GM21526 (cell line): ENCODE data around the gene EDEM3.
"Not testable (repeated sequence)": the region's sequence is repeated elsewhere in the genome, so short reads cannot be mapped to it uniquely, and the experiment has no call there.

Experiments used
- ATAC-seq: cut with Tn5 transposase; IDR thresholded peaks from one replicate; pipeline ENCODE4 v1.9.1; 2021; ENCODE audit warnings: moderate library complexity; ENCODE audit not compliant: unreplicated experiment, low FRiP score

EDEM3 gene

DNA sequence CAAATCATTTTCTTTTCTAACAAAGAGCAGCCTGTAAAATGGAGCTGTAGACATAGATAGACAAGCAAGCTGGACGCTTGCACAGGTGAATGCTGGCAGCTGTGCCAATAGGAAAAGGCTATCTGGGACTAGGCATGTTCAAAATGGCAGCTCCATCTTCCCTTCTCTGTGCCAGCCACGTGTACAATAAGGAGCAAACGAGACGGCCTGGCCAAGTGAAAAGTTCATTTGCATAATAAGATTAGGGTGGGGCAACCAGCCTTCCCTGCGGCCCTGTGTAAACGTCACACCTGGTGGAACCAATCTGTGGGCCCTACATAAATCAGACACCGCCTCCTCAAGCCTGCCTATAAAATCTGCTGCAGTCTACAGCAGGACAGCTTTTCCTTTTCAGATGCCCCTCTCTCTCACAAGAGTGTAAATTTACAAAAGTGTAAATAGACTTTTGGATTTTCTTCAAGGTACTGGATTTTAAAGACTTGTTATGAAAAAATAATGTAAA, 16.6 kb upstream of the EDEM3 start:
- ATAC-seq: no peak

DNA sequence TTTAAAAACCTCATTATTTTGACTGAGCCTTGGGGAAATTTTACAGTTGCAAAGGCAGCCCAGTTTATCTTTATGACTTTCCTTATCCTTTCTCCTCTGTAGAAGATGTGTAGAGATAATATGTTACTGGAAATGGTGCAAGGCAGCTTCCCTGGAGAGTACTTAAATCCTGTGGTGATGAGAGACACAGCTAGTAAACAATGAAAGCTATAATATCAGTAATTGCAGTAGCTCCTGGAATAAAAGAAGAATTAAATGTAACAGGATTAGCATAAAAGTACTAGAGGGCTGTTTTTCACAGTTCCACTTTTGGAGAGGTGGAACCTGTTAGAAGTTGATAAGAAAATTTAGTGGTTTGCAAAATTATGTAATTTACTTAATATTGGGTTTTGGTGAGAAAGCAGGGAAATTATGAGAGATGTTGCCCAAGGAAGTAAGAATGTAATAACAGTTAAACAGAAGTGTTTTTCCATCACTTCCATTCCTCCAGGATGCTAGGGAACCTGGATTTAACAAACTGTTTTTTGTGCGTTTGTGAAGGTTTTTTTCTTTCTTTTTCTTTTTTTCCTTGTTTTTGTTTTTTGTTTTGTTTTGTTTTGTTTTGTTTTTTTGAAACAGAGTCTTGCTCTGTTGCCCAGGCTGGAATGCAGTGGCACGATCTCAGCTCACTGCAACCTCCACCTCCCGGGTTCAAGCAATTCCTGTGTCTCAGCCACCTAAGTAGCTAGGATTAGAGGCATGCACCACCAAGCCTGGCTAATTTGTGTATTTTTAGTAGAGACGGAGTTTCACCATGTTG, 15.7 kb upstream of the EDEM3 start:
- no peak for ATAC-seq

DNA sequence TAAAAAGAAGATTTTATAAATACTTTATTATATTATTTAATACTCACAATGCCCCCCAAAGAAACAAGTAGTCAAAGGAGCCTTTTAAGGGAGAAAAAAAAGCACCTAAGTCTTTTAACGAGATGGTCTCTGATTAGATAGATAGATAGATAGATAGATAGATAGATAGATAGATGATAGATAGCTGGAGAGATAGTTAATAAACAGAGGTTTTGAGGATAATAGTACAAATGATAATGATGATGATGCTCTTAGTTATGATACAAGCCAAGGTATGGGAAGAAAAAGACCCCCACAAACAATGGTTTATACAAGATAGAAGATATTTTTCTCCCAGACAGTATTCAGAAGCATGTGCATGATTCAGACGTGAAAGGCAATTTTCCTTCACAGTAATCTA, 14.6 kb upstream of the EDEM3 start:
- no peak for ATAC-seq

DNA sequence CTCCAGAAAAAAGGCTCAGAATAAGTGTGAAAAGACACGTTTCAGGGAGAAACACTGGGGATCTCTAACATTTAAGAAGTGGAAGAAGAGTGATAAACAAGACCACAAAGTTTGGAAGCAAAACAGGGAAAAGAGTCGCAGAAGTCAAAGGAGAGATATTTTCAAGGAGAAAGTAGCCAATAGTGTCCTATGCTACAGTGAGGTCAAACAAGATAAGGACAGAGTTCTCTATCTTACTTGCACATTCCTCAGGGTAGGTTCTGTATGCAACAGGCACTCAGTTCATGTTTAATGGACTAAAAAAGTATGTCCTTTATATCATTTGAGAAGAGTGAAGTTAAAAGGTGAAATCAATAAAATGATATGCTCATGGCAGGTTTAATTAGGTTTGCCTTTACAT, 13.8 kb upstream of the EDEM3 start:
- no peak for ATAC-seq

DNA sequence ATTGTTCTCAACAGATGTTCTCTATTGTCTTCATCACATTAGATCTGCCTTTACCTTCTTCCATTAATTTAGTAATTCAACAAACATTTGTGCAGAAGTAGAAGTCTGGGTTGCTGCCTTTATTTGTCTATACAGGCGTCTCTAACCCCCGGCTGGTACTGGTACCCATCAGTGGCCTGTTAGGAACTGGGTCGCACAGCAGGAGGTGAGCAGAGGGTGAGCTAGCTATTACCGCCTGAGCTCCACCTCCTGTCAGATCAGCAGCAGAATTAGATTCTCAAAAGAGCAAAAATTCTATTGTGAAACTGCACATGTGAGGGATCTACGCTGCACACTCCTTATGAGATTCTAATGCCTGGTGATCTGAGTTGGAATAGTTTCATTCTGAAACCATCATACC, 12.9 kb upstream of the EDEM3 start:
- ATAC-seq: no peak

DNA sequence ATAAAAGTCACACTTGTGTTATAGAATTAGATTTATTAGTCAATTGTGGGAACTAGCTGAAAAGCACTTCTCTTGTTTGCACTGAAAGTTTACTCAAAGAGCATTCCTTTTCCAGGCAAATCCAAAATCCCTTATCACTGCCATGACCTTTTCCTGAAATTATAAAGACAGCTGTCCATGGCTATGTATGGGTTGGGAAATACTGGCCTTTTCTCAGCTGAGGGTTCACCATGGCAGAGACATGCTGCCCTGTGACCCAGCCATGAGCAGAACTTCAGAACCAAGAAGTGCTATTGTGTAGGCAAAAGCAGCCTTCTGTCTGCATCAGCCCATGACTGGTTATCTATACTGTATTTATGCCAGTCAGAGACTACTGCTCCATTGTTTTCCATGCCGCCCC, 9.8 kb upstream of the EDEM3 start:
- no peak for ATAC-seq

DNA sequence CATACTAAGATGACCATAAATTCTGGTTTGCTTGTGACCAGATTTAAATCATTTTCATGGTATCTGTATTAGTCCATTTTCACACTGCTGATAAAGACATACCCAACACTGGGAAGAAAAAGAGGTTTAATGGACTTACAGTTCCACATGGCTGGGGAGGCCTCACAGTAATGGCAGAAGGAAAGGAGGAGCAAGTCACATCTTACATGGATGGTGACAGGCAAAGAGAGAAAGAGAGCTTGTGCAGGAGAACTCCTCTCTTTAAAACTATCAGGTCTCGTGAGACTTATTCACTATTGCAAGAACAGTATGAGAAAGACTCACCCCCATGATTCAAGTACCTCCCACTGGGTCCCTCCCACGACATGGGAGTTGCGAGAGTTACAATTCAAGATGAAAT, 8.9 kb upstream of the EDEM3 start:
- not testable (repeated sequence) for ATAC-seq

DNA sequence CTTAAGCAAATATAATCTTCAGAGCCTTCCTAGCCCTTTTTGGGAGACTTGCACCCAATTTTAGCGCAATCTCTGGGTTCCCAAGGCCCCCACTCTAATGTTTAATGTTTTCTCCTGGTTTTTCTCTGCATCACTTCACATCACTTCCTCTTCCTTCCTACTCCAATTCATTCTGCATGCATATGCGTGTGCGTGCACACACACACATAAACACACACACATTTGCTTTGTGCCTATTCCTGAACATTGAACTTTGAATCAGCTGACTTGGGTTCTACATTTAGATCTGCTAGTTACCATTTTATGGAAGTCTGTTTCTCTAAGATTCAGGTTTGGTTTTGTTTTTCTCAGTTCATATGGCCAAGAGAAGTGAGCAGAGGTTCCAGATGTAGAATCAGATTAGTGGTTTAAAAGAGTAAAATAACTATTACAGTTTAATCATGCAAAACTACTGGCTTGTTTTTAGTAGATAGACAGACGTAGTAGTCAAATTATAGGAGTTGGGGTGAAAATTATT, 7.4 kb upstream of the EDEM3 start:
- ATAC-seq: no peak

DNA sequence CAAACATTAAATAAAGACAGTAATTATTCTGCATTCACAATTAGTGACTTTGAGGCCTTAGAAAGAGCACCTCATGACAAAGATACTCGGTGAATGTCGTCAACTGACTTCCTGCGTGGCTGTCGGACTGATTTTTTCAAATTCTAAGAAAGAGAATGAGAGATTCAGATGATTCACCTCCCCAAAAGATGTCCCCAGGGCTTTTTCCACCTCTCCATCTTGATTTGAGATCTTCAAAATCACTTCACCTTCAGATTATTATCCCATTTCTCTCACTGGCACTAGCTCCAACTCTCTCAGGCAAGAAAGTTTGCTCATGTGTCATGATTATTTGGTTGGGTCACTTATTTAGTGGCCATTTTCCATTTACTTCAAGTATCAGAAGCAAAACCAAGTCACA, 5.0 kb upstream of the EDEM3 start:
- ATAC-seq: no peak

DNA sequence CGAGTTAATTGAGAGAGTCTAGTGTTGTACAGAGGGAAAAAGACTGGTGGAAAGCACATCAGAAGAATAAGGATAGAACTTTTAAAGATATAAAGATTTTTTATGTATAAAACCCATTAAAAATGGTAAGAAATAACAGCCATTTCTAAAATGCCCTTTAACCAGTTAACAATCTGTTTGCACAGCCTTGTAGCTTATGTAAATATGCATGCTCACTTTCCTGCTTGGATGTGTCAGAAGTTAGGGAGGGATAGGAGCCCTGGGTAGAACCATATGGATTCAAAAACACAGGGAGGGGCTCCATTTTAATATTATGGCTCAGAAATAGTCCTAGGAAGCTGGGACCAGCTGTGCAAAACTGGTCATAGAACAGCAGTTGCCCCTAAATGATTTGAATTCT, 4.5 kb upstream of the EDEM3 start:
- ATAC-seq: no peak

DNA sequence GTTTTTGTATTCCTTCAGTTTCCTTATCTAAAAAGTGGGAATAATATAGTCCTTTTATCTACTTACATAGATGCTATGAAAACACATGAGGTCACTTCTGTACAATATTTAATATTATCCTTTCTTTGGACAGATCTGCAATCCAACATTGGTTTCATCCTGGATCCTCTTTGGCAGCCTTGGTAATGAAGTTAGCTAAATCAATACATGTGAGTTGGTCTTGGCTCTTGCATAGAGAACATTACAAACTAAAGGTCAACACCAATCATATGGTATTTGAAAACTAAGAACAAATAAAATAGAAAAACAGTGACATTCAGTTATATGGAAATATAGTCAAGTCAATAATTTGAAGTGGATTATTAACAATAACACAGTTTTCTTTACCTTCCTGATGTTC, 3.2 kb upstream of the EDEM3 start:
- no peak for ATAC-seq

DNA sequence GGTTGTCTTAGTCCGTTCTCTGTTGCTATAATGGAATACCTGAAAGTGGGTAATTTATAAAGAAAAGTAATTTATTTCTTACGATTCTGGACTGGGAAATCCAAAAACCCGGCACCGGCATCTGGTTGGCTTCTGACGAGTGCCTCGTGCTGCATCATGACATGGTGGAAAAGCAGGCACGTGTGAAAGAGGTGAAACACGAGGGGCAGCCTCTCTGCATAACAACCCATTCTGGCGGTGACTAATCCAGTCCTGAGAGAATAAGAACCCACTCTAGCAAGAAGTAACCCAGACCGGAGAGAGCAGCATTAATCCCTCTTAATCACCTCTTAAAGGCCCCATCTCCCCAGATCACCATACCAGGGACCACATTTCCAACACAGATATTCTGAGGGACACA, 2.7 kb upstream of the EDEM3 start:
- no peak for ATAC-seq

DNA sequence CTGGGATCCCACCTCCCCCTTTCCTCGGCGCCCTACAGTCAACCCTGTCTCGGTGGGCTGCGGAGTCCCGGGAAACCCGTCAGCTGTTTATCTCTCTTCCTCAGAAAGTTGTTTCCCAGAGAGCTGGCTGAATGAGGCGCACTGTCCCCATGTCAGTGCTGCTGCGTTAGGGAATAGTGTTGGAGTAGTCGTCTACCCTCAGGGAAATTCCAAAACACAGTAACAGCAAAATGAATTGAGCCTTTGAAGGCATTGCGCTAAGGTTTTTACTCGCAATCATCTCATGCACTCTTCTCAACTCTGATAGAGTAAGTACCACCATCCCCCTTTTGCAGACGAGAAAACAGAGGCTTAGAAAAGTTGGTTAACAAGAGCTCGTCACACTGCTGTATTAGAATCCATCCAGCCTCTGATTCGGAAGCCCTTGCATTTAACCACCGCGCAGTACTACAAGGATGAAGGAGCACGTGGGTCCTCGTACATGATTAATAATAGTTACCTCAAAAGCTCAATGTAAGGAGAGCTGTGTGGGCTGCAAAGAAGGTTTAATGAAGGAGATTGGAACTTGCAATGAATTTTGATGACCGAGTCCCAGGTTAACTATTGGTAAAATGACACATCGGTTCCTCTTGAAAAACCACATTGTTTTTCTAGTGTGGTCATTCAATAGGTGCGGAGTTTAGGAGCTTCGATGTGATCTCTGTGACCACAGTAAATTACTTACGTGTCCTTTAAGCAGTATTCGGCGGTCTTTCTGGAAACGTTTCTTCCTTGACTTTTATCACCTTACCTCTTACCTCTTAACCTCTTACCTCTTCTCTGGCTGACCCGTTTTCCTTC, 788 bp upstream of the EDEM3 start:
- peak; percentile 9 for ATAC-seq

DNA sequence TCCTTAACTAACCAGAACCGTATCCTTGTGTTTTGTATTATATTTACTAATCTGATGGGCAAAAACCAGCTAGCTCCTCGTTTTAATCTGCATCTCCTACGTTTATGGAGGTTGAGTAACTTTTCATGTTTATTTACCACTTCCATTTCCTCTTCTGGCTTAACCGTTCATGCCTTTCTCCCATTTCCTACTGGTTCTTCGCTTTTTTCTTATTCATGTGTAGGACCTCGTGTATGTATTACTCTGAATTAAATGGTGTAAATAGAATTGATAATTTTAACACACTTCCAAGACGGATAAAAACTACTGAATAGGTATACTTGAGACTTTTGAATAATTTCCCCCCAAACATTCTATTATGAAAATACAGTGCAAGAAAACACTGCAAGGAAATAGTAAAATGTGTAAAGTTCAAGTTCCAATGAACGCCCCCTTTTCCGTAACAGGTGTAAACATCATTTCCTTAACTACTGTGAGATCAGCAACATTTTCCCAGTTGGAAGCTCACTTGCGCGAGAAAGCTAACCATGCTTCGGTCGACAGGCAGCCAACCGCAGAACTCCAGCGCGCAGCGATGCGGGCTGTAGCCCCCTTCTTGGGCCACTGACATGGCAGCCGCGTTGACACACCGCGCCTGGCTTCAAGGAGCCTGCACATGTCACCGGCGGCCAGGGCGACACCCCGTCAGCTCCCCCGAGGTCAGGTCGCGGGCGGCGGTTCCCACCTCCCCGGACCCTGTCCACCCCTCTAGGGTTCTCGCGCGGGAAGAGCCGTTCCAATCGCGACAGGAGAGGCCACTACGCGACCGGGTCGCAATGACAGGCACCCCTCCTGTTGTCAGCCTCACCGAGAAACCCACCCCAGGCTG, 816 bp downstream of the EDEM3 start:
- ATAC-seq: peak; percentile 14

DNA sequence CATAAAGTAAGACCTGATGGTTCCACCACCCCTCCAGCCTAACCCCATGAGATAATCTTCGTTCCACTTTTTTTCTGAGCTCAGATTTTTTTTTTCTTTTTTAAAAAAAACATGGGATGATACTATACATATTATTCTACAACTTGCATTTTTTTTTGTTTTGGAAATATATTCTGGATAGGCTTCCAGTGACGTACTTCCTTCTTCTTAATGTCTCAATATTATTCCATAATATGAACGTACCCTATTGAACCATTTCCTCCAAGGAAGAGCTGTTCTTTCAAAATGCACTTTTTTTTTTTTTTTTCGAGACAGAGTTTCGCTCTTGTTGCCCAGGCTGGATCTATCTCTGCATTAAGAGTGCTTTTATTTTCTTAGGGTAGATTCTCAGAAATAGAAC, 1.5 kb downstream of the EDEM3 start:
- no peak for ATAC-seq

DNA sequence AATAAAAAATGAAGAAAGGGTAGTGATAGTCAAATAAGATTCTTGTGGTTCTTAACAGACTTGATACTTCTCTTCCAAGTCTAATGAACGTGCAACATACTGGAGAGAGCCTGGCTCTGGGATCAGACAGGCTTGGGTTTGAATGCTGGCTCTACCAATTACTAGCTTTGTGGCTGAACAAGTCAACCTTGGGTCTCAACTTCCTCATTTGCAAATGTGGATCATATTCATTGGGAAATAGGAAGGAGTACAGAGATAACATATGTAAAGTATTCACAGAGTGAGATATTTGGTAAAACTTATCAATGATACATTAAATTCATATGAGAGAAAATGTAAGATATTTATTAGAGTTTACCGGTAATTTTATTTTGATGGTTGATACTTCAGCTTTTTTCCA, 2.0 kb downstream of the EDEM3 start:
- no peak for ATAC-seq

DNA sequence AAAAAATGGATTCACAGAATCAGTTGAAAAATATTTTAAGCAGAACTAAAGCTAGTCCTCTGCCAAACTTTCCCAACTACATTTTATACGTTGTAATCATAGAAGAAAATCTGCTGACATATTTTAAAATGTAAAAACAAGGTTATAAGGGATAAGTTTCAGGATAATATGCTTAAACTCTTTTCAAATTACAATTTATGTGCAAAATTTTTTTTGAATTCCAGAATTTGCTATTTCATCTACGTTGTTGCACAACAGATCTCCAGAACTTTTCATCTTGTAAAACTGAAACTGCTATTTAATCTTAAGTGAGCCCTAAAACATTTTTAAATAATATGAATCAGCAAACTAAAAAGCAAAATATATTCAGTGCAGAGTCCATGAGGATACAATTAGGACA, 5.9 kb downstream of the EDEM3 start:
- no peak for ATAC-seq

DNA sequence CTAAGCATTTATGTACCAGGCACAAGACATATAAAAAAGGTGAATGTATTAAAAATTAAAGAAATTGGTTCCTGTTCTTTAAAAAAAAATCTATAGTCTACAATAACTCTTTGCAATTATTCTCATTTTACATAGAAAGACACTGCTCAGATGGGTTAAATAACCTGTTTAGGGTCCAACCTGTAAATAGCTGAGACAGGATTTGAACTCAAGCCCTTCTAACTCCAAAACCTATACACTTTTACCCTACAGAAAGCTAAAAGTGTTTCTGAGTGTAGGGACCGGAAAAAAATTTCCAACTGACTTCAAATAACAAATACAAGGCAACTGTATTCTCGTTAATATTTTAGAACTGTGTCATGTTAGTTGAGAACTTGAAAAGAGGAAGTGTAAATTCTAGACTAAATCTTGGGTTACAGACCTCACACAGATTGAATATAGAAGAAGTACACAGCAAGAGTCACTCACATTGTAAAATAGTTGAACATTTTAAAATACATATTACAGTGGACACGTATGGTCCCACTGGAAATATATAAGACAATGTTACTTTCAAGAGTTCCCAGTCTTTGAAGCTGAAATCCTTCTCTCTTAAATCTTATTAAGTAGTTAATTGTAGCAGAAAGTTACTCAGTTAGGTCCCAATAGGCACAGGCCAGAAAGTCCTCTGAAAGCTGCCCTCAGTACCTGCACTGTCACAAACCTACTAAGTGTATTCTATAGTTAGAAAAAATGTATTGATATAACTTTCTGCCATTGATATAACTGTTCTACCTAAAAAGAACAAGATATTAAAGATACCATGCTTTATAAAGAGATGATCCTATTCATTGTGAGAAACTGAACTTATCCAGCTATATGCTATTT, 7.3 kb downstream of the EDEM3 start:
- peak; percentile 78 for ATAC-seq

DNA sequence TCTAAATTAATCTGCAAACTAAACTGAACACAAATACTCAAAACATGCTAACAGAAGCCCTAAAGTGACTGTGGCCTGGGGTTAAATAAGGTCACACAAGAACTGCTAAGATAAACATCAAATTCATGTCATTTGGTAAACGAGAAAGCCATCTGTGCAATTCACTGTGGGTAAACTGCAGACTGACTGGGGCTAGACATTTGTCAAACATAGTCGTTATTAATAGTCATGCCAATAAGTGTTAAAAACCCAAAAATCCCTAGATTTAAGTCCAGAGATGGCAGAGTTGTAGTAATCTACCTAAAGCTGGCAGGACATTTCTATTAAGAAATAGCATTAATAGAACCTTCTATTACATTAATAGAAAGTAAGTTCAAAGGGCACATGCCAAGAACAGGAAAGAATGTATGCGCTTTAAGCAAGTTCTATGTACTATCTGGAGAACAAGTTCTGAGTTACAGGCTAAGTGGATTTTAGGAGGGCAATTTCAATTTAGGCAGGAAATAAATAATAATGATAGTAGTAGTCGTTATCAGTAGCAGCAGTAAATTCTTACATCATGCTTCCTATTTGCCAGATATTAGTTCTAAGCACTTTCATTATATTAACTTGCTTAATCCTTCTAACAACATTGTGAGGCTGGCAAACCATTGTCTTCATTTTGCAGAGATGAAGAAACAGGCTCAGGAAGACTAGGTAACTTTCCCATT, 8.6 kb downstream of the EDEM3 start:
- no peak for ATAC-seq
